Transverse colon (tissue), 4 donors: ENCODE measurements around the gene RASGRP3. TPM values are rescaled to one million over a fixed set of nuclear protein-coding genes. Genes with fewer than 3 reads are reported as not detected.
"Not testable (repeated sequence)": the region's sequence is repeated elsewhere in the genome, so short reads cannot be mapped to it uniquely, and the experiment has no call there.

Experiments
- DNase-seq: peaks from one replicate; pipeline ENCODE4 v3.0.0-alpha.2; 2019
- H3K27ac ChIP-seq, 4 donors: fragments of 200-600 bp; sonication (generic); 2 replicates each; pipeline ENCODE4 v1.5.1; 2016 to 2018; ENCODE audit warnings: inconsistent platforms in 4 of 4
- H3K27me3 ChIP-seq: fragments of 200-600 bp; sonication (generic); 2 replicates; pipeline ENCODE4 v1.5.1; 2017; ENCODE audit warnings: inconsistent platforms
- H3K36me3 ChIP-seq, 4 donors: fragments of 200-600 bp; sonication (generic); 2 replicates each; pipeline ENCODE4 v1.5.1; 2017 to 2019; ENCODE audit warnings: inconsistent platforms in 4 of 4
- H3K4me1 ChIP-seq, 4 donors: fragments of 200-600 bp; sonication (generic); 2 replicates each; pipeline ENCODE4 v1.5.1; 2017 to 2020; ENCODE audit warnings: inconsistent platforms in 4 of 4
- H3K4me3 ChIP-seq, 4 donors: fragments of 200-600 bp; sonication (generic); 1 replicate in 1 of 4; 2 replicates in 3 of 4; pipeline versions ENCODE4 v1.5.1 to v1.6.1; 2017 to 2019; ENCODE audit warnings: inconsistent platforms in 4 of 4
- H3K9me3 ChIP-seq, 2 donors: fragments of 200-600 bp; sonication (generic); 2 replicates each; pipeline ENCODE4 v1.5.1; 2017 to 2019; ENCODE audit warnings: inconsistent platforms in 2 of 2
- CTCF ChIP-seq, 5 experiments: fragments of 200-600 bp in 3 of 5; fragments of 450-650 bp in 2 of 5; sonication (generic) in 3 of 5; IDR thresholded peaks; 1 replicate in 2 of 5; 2 replicates in 3 of 5; pipeline ENCODE4 v1.5.1; 2016 to 2017; ENCODE audit warnings: antibody characterized with exemption in 5 of 5, inconsistent platforms in 3 of 5, mild to moderate bottlenecking in 2 of 5, moderate library complexity in 1 of 5
- EP300 ChIP-seq: sonication (generic); formaldehyde crosslinking; IDR thresholded peaks from one replicate; pipeline ENCODE4 v1.6.1; 2017; ENCODE audit warnings: antibody characterized with exemption, low read depth
- POLR2A ChIP-seq: fragments of 450-650 bp; IDR thresholded peaks from one replicate; pipeline ENCODE4 v1.6.1; 2016; ENCODE audit warnings: antibody characterized with exemption, mild to moderate bottlenecking, moderate library complexity
- POLR2AphosphoS5 ChIP-seq, 3 donors: sonication (generic); formaldehyde crosslinking; IDR thresholded peaks; one replicate each; pipeline ENCODE4 v1.6.1; 2016; ENCODE audit warnings: antibody characterized with exemption in 3 of 3
- WGBS, 2 donors: methylation state at CpG; one replicate each; pipeline ENCODE4 v1.1.5; 2018; ENCODE audit warnings: low coverage in 1 of 2; 5-methylcytosine and 5-hydroxymethylcytosine counted together
- in situ Hi-C, 4 donors: fragments of 200-750 bp; cut with MboI; loops; one replicate each; pipeline versions ENCODE4 v1.15.0 to v1.15.1; 2017; ENCODE audit warnings: low sequenced_read_pairs in 3 of 4, low pct_ligation_motif_present in 1 of 4, low pct_unique_long_range_greater_than_20kb in 1 of 4
- intact Hi-C: fragments of 100-400 bp; cut with DNase I; formaldehyde crosslinking; loops from one replicate; pipeline ENCODE4 v1.15.1; 2023; ENCODE audit warnings: low total_unique reads
- total RNA-seq, 4 donors: library from RNA; depleted of rRNA; stranded (reverse); fragments of >200 nt; gene quantifications; one replicate each; pipeline ENCODE4 v1.1.0, GENCODE V29; 2016

Gene RASGRP3
- total RNA-seq, 4 donors from 2014 or later, result 3.4 to 16.5 (median 4.8) TPM; not detected in 1

GRCh38 chr2:33437297-33437696 is 39.2 kb upstream of the RASGRP3 start:
- Histone ChIP-seq H3K4me3 (no peak overlapping the region), H3K36me3 (no peaks in the 10 kb centered on the region), H3K4me1 (no peaks in the 10 kb centered on the region), H3K27me3 (no peaks in the 10 kb centered on the region), H3K9me3 (no peaks in the 10 kb centered on the region), H3K27ac (no peak overlapping the region)
- DNase-seq, result no peak
- intact Hi-C loops (no loop called here), in situ Hi-C loops (no loop called here)
- no peak for TF ChIP-seq POLR2A
- no peak for TF ChIP-seq EP300
- no peak for TF ChIP-seq POLR2AphosphoS5 (IDR thresholded peaks at IDR 0.05)
- TF ChIP-seq CTCF (IDR thresholded peaks at IDR 0.05), result no peak
- WGBS, 2 donors, result 65 to 68% methylated on average over 4 of the region's 4 CpGs

- TF ChIP-seq CTCF (IDR thresholded peaks at IDR 0.05) (no peak), POLR2AphosphoS5 (IDR thresholded peaks at IDR 0.05) (no peak), POLR2A (no peak), EP300 (no peak)
- in situ Hi-C loops (no loop called here), intact Hi-C loops (no loop called here)
- H3K27me3 ChIP-seq, result no peaks in the 10 kb centered on the region
- no peak for DNase-seq
- no peaks in the 10 kb centered on the region for H3K4me1 ChIP-seq
- no peaks in the 10 kb centered on the region for H3K9me3 ChIP-seq
- 49 to 52% methylated on average over 2 of the region's 2 CpGs for WGBS, 2 donors
- no peak overlapping the region for H3K4me3 ChIP-seq
- H3K27ac ChIP-seq, result no peak overlapping the region
- H3K36me3 ChIP-seq, result no peaks in the 10 kb centered on the region
These were observed 38.6 kb upstream of the RASGRP3 start for GRCh38 chr2:33437815-33438214.

- Histone ChIP-seq H3K4me3 (no peak overlapping the region), H3K27ac (no peak overlapping the region), H3K36me3 (no peaks in the 10 kb centered on the region), H3K9me3 (no peaks in the 10 kb centered on the region), H3K27me3 (no peaks in the 10 kb centered on the region), H3K4me1 (no peaks in the 10 kb centered on the region)
- no peak for TF ChIP-seq EP300
- TF ChIP-seq POLR2AphosphoS5 (IDR thresholded peaks at IDR 0.05), result no peak
- no peak for TF ChIP-seq POLR2A
- peak in 4 of 5 experiments; percentile 31 to 39 (median 34) for TF ChIP-seq CTCF (IDR thresholded peaks at IDR 0.05)
- 24 to 35% methylated on average over 3 of the region's 3 CpGs for WGBS, 2 donors
- DNase-seq, result peak; percentile 15
- in situ Hi-C loops, result no loop called here
- intact Hi-C loops, result no loop called here
These were observed 35.1 kb upstream of the RASGRP3 start for GRCh38 chr2:33441235-33441810.

GRCh38 chr2:33442052-33442451 is 34.4 kb upstream of the RASGRP3 start:
- WGBS, 2 donors, result 92 to 94% methylated on average over 9 of the region's 9 CpGs
- H3K4me3 ChIP-seq, H3K9me3 ChIP-seq, H3K27ac ChIP-seq, H3K36me3 ChIP-seq, in situ Hi-C loops, H3K27me3 ChIP-seq, DNase-seq, H3K4me1 ChIP-seq, intact Hi-C loops: not testable (repeated sequence)

- no peak overlapping the region for H3K4me3 ChIP-seq
- TF ChIP-seq POLR2AphosphoS5 (IDR thresholded peaks at IDR 0.05) (no peak), EP300 (no peak), POLR2A (no peak), CTCF (IDR thresholded peaks at IDR 0.05) (no peak)
- no peak for DNase-seq
- intact Hi-C loops (no loop called here), in situ Hi-C loops (no loop called here)
- 70 to 78% methylated on average over 6 of the region's 6 CpGs for WGBS, 2 donors
- H3K27ac ChIP-seq, result no peak overlapping the region
- H3K9me3 ChIP-seq, result no peaks in the 10 kb centered on the region
- no peaks in the 10 kb centered on the region for H3K36me3 ChIP-seq
- no peaks in the 10 kb centered on the region for H3K27me3 ChIP-seq
- no peaks in the 10 kb centered on the region for H3K4me1 ChIP-seq
These were observed 33.8 kb upstream of the RASGRP3 start for GRCh38 chr2:33442528-33443079.
